ENCODE data around the gene TNFRSF1B.

Gene TNFRSF1B

GRCh38 chr1:12159816-12160215 is 7.0 kb upstream of the TNFRSF1B start:
- H3K4me1 ChIP-seq (ENCODE audit: control insufficient read depth, insufficient read depth, low read length, poor library complexity, severe bottlenecking) = peaks cover 25% of the 10 kb centered on the region
- H3K4me3 ChIP-seq (ENCODE audit: extremely low read depth, insufficient read depth, low read length, poor library complexity, severe bottlenecking) = no peak overlapping the region
- no peak overlapping the region for H3K27ac ChIP-seq (ENCODE audit: low read depth, low read length, severe bottlenecking)
- no peaks in the 10 kb centered on the region for H3K9me3 ChIP-seq (ENCODE audit: control insufficient read depth, low read length)
- 89 to 93% methylated on average over 1 to 4 of the region's 7 CpGs for WGBS, 2 experiments (ENCODE audit: insufficient coverage in 2 of 2)
- no peaks in the 10 kb centered on the region for H3K36me3 ChIP-seq (ENCODE audit: control insufficient read depth, insufficient read depth, low read length)

- Histone ChIP-seq H3K9me3 (ENCODE audit: control insufficient read depth, low read length) (no peaks in the 10 kb centered on the region), H3K36me3 (ENCODE audit: control insufficient read depth, insufficient read depth, low read length) (no peaks in the 10 kb centered on the region), H3K4me1 (ENCODE audit: control insufficient read depth, insufficient read depth, low read length, poor library complexity, severe bottlenecking) (peaks cover 25% of the 10 kb centered on the region), H3K4me3 (ENCODE audit: extremely low read depth, insufficient read depth, low read length, poor library complexity, severe bottlenecking) (no peak overlapping the region), H3K27ac (ENCODE audit: low read depth, low read length, severe bottlenecking) (peak overlapping the region; percentile 67)
- 83% methylated on average over 2 of the region's 2 CpGs; no CpG with 5 or more reads in 1 of the 2 experiments for WGBS, 2 experiments (ENCODE audit: insufficient coverage in 2 of 2)
These were observed 5.5 kb upstream of the TNFRSF1B start for GRCh38 chr1:12161324-12161661.

- 56 to 58% methylated on average over 9 of the region's 9 CpGs for WGBS, 2 experiments (ENCODE audit: insufficient coverage in 2 of 2)
- no peaks in the 10 kb centered on the region for H3K36me3 ChIP-seq (ENCODE audit: control insufficient read depth, insufficient read depth, low read length)
- no peaks in the 10 kb centered on the region for H3K9me3 ChIP-seq (ENCODE audit: control insufficient read depth, low read length)
- H3K27ac ChIP-seq (ENCODE audit: low read depth, low read length, severe bottlenecking) = peak overlapping the region; percentile 67
- no peak overlapping the region for H3K4me3 ChIP-seq (ENCODE audit: extremely low read depth, insufficient read depth, low read length, poor library complexity, severe bottlenecking)
- peaks cover 25% of the 10 kb centered on the region for H3K4me1 ChIP-seq (ENCODE audit: control insufficient read depth, insufficient read depth, low read length, poor library complexity, severe bottlenecking)
These were observed 4.9 kb upstream of the TNFRSF1B start for GRCh38 chr1:12161662-12162458.

GRCh38 chr1:12162459-12163137 is 4.2 kb upstream of the TNFRSF1B start:
- no peak overlapping the region for H3K4me3 ChIP-seq (ENCODE audit: extremely low read depth, insufficient read depth, low read length, poor library complexity, severe bottlenecking)
- H3K9me3 ChIP-seq (ENCODE audit: control insufficient read depth, low read length) = no peaks in the 10 kb centered on the region
- WGBS, 2 experiments (ENCODE audit: insufficient coverage in 2 of 2) = 92 to 94% methylated on average over 4 to 11 of the region's 11 CpGs
- no peak overlapping the region for H3K27ac ChIP-seq (ENCODE audit: low read depth, low read length, severe bottlenecking)
- peaks cover 25% of the 10 kb centered on the region for H3K4me1 ChIP-seq (ENCODE audit: control insufficient read depth, insufficient read depth, low read length, poor library complexity, severe bottlenecking)
- H3K36me3 ChIP-seq (ENCODE audit: control insufficient read depth, insufficient read depth, low read length) = no peaks in the 10 kb centered on the region

- Histone ChIP-seq H3K27ac (ENCODE audit: low read depth, low read length, severe bottlenecking) (no peak overlapping the region), H3K36me3 (ENCODE audit: control insufficient read depth, insufficient read depth, low read length) (no peaks in the 10 kb centered on the region), H3K9me3 (ENCODE audit: control insufficient read depth, low read length) (no peaks in the 10 kb centered on the region), H3K4me1 (ENCODE audit: control insufficient read depth, insufficient read depth, low read length, poor library complexity, severe bottlenecking) (peaks cover 25% of the 10 kb centered on the region), H3K4me3 (ENCODE audit: extremely low read depth, insufficient read depth, low read length, poor library complexity, severe bottlenecking) (no peak overlapping the region)
- 97 to 100% methylated on average over 6 of the region's 9 CpGs for WGBS, 2 experiments (ENCODE audit: insufficient coverage in 2 of 2)
These were observed 3.6 kb upstream of the TNFRSF1B start for GRCh38 chr1:12163210-12163609.

GRCh38 chr1:12164210-12164609 is 2.6 kb upstream of the TNFRSF1B start:
- Histone ChIP-seq H3K4me1 (ENCODE audit: control insufficient read depth, insufficient read depth, low read length, poor library complexity, severe bottlenecking) (peaks cover 23% of the 10 kb centered on the region), H3K36me3 (ENCODE audit: control insufficient read depth, insufficient read depth, low read length) (no peaks in the 10 kb centered on the region), H3K9me3 (ENCODE audit: control insufficient read depth, low read length) (no peaks in the 10 kb centered on the region), H3K27ac (ENCODE audit: low read depth, low read length, severe bottlenecking) (no peak overlapping the region), H3K4me3 (ENCODE audit: extremely low read depth, insufficient read depth, low read length, poor library complexity, severe bottlenecking) (no peak overlapping the region)
- WGBS, 2 experiments (ENCODE audit: insufficient coverage in 2 of 2) = 80 to 100% methylated on average over 2 to 3 of the region's 5 CpGs

GRCh38 chr1:12165342-12165741 is 1.4 kb upstream of the TNFRSF1B start:
- Histone ChIP-seq H3K36me3 (ENCODE audit: control insufficient read depth, insufficient read depth, low read length) (no peaks in the 10 kb centered on the region), H3K9me3 (ENCODE audit: control insufficient read depth, low read length) (no peaks in the 10 kb centered on the region), H3K4me1 (ENCODE audit: control insufficient read depth, insufficient read depth, low read length, poor library complexity, severe bottlenecking) (peaks cover 20% of the 10 kb centered on the region), H3K4me3 (ENCODE audit: extremely low read depth, insufficient read depth, low read length, poor library complexity, severe bottlenecking) (no peak overlapping the region), H3K27ac (ENCODE audit: low read depth, low read length, severe bottlenecking) (no peak overlapping the region)
- 90 to 95% methylated on average over 3 to 4 of the region's 4 CpGs for WGBS, 2 experiments (ENCODE audit: insufficient coverage in 2 of 2)

- H3K36me3 ChIP-seq (ENCODE audit: control insufficient read depth, insufficient read depth, low read length) = no peaks in the 10 kb centered on the region
- no peaks in the 10 kb centered on the region for H3K9me3 ChIP-seq (ENCODE audit: control insufficient read depth, low read length)
- H3K27ac ChIP-seq (ENCODE audit: low read depth, low read length, severe bottlenecking) = no peak overlapping the region
- H3K4me1 ChIP-seq (ENCODE audit: control insufficient read depth, insufficient read depth, low read length, poor library complexity, severe bottlenecking) = peaks cover 4% of the 10 kb centered on the region
- H3K4me3 ChIP-seq (ENCODE audit: extremely low read depth, insufficient read depth, low read length, poor library complexity, severe bottlenecking) = no peak overlapping the region
- 69 to 77% methylated on average over 19 to 33 of the region's 33 CpGs for WGBS, 2 experiments (ENCODE audit: insufficient coverage in 2 of 2)
These were observed 970 bp downstream of the TNFRSF1B start for GRCh38 chr1:12167493-12168429.

- no peaks in the 10 kb centered on the region for H3K9me3 ChIP-seq (ENCODE audit: control insufficient read depth, low read length)
- 64 to 71% methylated on average over 10 to 15 of the region's 17 CpGs for WGBS, 2 experiments (ENCODE audit: insufficient coverage in 2 of 2)
- H3K4me1 ChIP-seq (ENCODE audit: control insufficient read depth, insufficient read depth, low read length, poor library complexity, severe bottlenecking) = peaks cover 4% of the 10 kb centered on the region
- no peak overlapping the region for H3K4me3 ChIP-seq (ENCODE audit: extremely low read depth, insufficient read depth, low read length, poor library complexity, severe bottlenecking)
- no peaks in the 10 kb centered on the region for H3K36me3 ChIP-seq (ENCODE audit: control insufficient read depth, insufficient read depth, low read length)
- no peak overlapping the region for H3K27ac ChIP-seq (ENCODE audit: low read depth, low read length, severe bottlenecking)
These were observed 1.8 kb downstream of the TNFRSF1B start for GRCh38 chr1:12168451-12169160.
